Keratinocyte (primary cell): ENCODE results near the gene U2SURP. TPM values are rescaled to one million over a fixed set of nuclear protein-coding genes. Genes with fewer than 3 reads are reported as not detected.

Experiments
- DNase-seq: peaks from one replicate; pipeline ENCODE4 v3.0.0-alpha.2; 2011; ENCODE audit warnings: low read depth, missing footprints, low spot score
- FAIRE-seq: peaks from 2 replicates; lab custom pipeline; 2011; peaks lifted over from hg19 to GRCh38; lab: Jason Lieb, UNC
- H2AFZ ChIP-seq: 2 replicates; pipeline ENCODE4 v1.6.0; 2012; ENCODE audit warnings: low read length, control low read depth, inconsistent platforms; ENCODE audit not compliant: control insufficient read depth
- H3K27ac ChIP-seq: 2 replicates; pipeline ENCODE4 v1.5.1; 2011; ENCODE audit warnings: low read length; ENCODE audit not compliant: control insufficient read depth, insufficient read depth
- H3K27me3 ChIP-seq: 3 replicates; pipeline ENCODE4 v1.6.0; 2011; ENCODE audit warnings: low read length; ENCODE audit not compliant: control insufficient read depth, insufficient read depth; ENCODE audit errors: extremely low read depth
- H3K36me3 ChIP-seq, 2 experiments: 2 replicates in 1 of 2; 3 replicates in 1 of 2; pipeline ENCODE4 v1.5.1; 2011; ENCODE audit warnings: low read length in 2 of 2, mild to moderate bottlenecking in 1 of 2; ENCODE audit not compliant: control insufficient read depth in 2 of 2, insufficient read depth in 2 of 2; ENCODE audit errors: extremely low read depth in 1 of 2
- H3K4me1 ChIP-seq: 3 replicates; pipeline ENCODE4 v1.5.1; 2011; ENCODE audit warnings: low read length; ENCODE audit not compliant: control insufficient read depth, insufficient read depth; ENCODE audit errors: extremely low read depth
- H3K4me2 ChIP-seq: 3 replicates; pipeline ENCODE4 v1.6.0; 2011; ENCODE audit warnings: low read depth, low read length; ENCODE audit not compliant: control insufficient read depth, insufficient read depth; ENCODE audit errors: extremely low read depth
- H3K4me3 ChIP-seq, 3 experiments: fragments of 200-600 bp in 1 of 3; sonication (generic) in 1 of 3; 2 replicates in 2 of 3; 3 replicates in 1 of 3; pipeline ENCODE4 v1.5.1; 2011 to 2016; ENCODE audit warnings: low read length in 3 of 3, mild to moderate bottlenecking in 3 of 3, control low read depth in 2 of 3, inconsistent platforms in 1 of 3, low read depth in 1 of 3, mixed read lengths in 1 of 3, mixed run types in 1 of 3, moderate library complexity in 1 of 3; ENCODE audit not compliant: control insufficient read depth in 2 of 3, insufficient read depth in 2 of 3; ENCODE audit errors: extremely low read depth in 1 of 3
- H3K79me2 ChIP-seq: 2 replicates; pipeline ENCODE4 v1.6.0; 2012; ENCODE audit warnings: low read length; ENCODE audit not compliant: control insufficient read depth, insufficient read depth
- H3K9ac ChIP-seq: 3 replicates; pipeline ENCODE4 v1.6.0; 2011; ENCODE audit warnings: low read length; ENCODE audit not compliant: control insufficient read depth, insufficient read depth; ENCODE audit errors: extremely low read depth
- H3K9me1 ChIP-seq: 3 replicates; pipeline ENCODE4 v1.6.0; 2011; ENCODE audit warnings: low read length; ENCODE audit not compliant: control insufficient read depth, insufficient read depth; ENCODE audit errors: extremely low read depth
- H3K9me3 ChIP-seq: 2 replicates; pipeline ENCODE4 v1.5.1; 2012; ENCODE audit warnings: low read depth, low read length; ENCODE audit not compliant: control insufficient read depth
- H4K20me1 ChIP-seq: 3 replicates; pipeline ENCODE4 v1.6.0; 2011; ENCODE audit warnings: low read length; ENCODE audit not compliant: control insufficient read depth, insufficient read depth; ENCODE audit errors: extremely low read depth
- EZH2 ChIP-seq: IDR thresholded peaks from one replicate; pipeline ENCODE4 v1.6.1; 2012; ENCODE audit warnings: inconsistent platforms, mild to moderate bottlenecking, low read length, moderate library complexity
- dilution Hi-C: fragments of 300-500 bp; cut with MboI; formaldehyde crosslinking; loops from one replicate; pipeline ENCODE4 v1.7.0; 2020; ENCODE audit warnings: low sequenced_read_pairs; ENCODE audit not compliant: extremely low pct_ligation_motif_present
- polyA plus RNA-seq, 5 experiments: library from polyadenylated mRNA; depleted of rRNA in 3 of 5; stranded (reverse) in 3 of 5; stranded (forward) in 1 of 5; unstranded in 1 of 5; fragments of >200 nt; gene quantifications; 1 replicate in 1 of 5; 2 replicates in 3 of 5; 3 replicates in 1 of 5; pipeline versions ENCODE4 v1.2.1 to v1.2.3, GENCODE V29; 2011 to 2012; ENCODE audit warnings: missing spikeins in 2 of 5, low read depth in 1 of 5, low replicate concordance in 1 of 5
- TF ChIP-seq, protein P1 (sequence below), 3 experiments: IDR thresholded peaks in 1 of 3; conservative IDR thresholded peaks in 1 of 3; optimal IDR thresholded peaks in 1 of 3; 2 replicates in 2 of 3; 3 replicates in 1 of 3; pipeline versions ENCODE3 to v1.5.1; 2011; ENCODE audit warnings: low read length in 3 of 3, mild to moderate bottlenecking in 3 of 3, moderate library complexity in 2 of 3, control low read depth in 1 of 3, inconsistent platforms in 1 of 3; ENCODE audit not compliant: insufficient read depth in 2 of 3; ENCODE audit errors: extremely low read depth in 1 of 3

U2SURP gene
- polyA plus RNA-seq, 1 donor (not counting 4 experiments of a cell fraction or from before 2014, with no cell fraction given) = 75.9 TPM

DNA sequence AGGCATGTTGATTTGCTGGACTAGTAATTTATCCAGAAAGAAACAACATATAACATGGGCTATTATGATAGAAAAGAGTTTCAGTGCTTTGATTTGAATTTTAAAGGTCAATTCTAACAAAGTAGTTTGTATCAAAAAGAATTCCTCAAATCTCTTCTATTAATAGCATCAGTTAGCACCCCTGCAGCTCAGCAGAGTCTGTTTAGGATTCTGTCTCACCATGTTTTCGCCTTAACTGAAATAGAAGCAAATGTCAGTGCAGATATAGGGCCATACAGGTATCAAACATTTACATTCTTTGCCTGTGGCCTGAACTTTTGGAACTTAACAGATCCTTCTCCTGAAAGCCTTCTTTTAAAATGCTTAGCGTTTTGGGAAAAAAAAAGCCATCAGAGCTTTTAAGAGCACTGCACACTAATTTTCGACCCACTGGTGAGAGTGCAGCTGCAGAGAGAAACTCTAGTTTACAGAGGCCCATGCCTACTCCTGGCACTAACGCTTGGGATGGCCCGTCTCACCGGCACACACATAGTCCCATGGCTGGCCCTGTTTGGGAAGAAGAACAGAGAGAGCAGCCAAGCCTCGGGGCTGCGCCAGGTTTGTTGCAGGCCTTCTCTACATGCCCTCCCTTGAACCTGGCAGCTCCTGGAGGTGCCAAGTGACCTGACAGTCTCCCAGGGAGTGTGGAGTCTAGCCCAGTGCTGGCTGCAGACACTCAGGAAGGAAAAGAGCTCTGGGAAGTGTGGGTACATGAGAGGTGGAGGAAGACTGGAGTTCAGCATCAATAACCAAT, 28.0 kb upstream of the U2SURP start:
- Histone ChIP-seq H2AFZ (no peak overlapping the region), H3K36me3 (no peaks in the 10 kb centered on the region), H3K79me2 (no peaks in the 10 kb centered on the region), H3K9me1 (no peaks in the 10 kb centered on the region), H3K4me1 (peaks cover 9% of the 10 kb centered on the region), H4K20me1 (no peaks in the 10 kb centered on the region), H3K27ac (no peak overlapping the region), H3K9me3 (no peaks in the 10 kb centered on the region), H3K4me3 (no peak overlapping the region), H3K27me3 (no peaks in the 10 kb centered on the region), H3K9ac (no peak overlapping the region), H3K4me2 (no peak overlapping the region)
- dilution Hi-C loops = no loop called here
- no peak for TF ChIP-seq EZH2
- TF ChIP-seq, protein P1, sequence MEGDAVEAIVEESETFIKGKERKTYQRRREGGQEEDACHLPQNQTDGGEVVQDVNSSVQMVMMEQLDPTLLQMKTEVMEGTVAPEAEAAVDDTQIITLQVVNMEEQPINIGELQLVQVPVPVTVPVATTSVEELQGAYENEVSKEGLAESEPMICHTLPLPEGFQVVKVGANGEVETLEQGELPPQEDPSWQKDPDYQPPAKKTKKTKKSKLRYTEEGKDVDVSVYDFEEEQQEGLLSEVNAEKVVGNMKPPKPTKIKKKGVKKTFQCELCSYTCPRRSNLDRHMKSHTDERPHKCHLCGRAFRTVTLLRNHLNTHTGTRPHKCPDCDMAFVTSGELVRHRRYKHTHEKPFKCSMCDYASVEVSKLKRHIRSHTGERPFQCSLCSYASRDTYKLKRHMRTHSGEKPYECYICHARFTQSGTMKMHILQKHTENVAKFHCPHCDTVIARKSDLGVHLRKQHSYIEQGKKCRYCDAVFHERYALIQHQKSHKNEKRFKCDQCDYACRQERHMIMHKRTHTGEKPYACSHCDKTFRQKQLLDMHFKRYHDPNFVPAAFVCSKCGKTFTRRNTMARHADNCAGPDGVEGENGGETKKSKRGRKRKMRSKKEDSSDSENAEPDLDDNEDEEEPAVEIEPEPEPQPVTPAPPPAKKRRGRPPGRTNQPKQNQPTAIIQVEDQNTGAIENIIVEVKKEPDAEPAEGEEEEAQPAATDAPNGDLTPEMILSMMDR (optimal IDR thresholded peaks at IDR 0.05 in 1 of 3, IDR thresholded peaks at IDR 0.05 in 1 of 3, conservative IDR thresholded peaks at IDR 0.05 in 1 of 3; ENCODE audit: extremely low read depth in 1 of 3, insufficient read depth in 2 of 3, low read length in 3 of 3) = no peak
- DNase-seq (no peak), FAIRE-seq (no peak)

DNA sequence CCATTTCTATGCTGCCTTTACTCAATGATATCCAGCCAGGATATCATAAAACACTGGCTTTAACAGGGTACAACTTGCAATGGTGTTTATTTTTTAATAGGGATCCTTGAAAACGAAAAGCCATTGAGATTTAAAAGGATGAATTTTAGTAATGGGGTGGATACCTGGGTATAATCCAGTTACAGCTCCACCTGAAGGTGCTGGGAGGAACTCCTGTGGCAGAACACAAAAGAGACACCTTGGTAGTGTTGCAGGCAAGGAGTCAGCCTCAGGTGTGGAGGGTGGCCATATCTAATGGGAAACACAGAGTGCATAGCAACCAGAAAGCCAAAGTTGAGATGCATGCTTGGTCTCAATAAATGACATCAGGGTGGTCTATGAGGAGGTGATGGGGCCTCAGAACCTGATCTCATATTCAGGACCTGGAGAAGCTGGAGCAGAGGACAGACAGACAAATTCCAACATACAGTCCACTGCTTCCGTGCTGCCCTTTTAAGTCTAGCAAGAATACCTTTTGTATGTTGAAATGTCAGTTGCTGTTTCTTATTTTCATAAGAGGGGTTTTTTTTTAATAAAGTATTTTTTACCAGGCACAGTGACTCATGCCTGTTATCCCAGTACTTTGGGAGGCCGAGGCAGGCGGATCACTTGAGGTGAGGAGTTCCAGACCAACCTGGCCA, 25.9 kb upstream of the U2SURP start:
- TF ChIP-seq, protein P1 (optimal IDR thresholded peaks at IDR 0.05 in 1 of 3, IDR thresholded peaks at IDR 0.05 in 1 of 3, conservative IDR thresholded peaks at IDR 0.05 in 1 of 3; ENCODE audit: extremely low read depth in 1 of 3, insufficient read depth in 2 of 3, low read length in 3 of 3) = peak; percentile 48 to 53 (median 48)
- TF ChIP-seq EZH2 = no peak
- Histone ChIP-seq H4K20me1 (no peaks in the 10 kb centered on the region), H3K4me2 (no peak overlapping the region), H3K9ac (no peak overlapping the region), H3K4me1 (peaks cover 9% of the 10 kb centered on the region), H3K9me3 (no peaks in the 10 kb centered on the region), H3K36me3 (no peaks in the 10 kb centered on the region), H3K9me1 (no peaks in the 10 kb centered on the region), H3K27me3 (no peaks in the 10 kb centered on the region), H3K79me2 (no peaks in the 10 kb centered on the region), H3K27ac (no peak overlapping the region), H2AFZ (no peak overlapping the region), H3K4me3 (no peak overlapping the region)
- dilution Hi-C loops = no loop called here
- no peak for FAIRE-seq
- DNase-seq = no peak
